A549 (cell line): Measurements from ENCODE around the gene TMEM164. TPM values are rescaled to one million over a fixed set of nuclear protein-coding genes. Genes with fewer than 3 reads are reported as not detected.

ENCODE experiments used
- ATAC-seq, 2 experiments: fragments of 200-7000 bp in 1 of 2; fragments of >200 bp in 1 of 2; cut with Nextera tagmentation in 1 of 2; cut with Tn5 transposase in 1 of 2; 3 replicates each; pipeline versions ENCODE4 v1.8.0 to v1.9.1; 2018 to 2020; ENCODE audit warnings: mild to moderate bottlenecking in 1 of 2, moderate library complexity in 1 of 2
- CTCF ChIA-PET: fragments of 300-600 bp; sonication (Branson Sonifier 250); formaldehyde crosslinking; extraction: SDS; loops from one replicate; lab custom pipeline; 2021; ENCODE audit warnings: antibody characterized with exemption, inconsistent platforms; lab: Yijun Ruan, JAX
- POLR2A ChIA-PET: fragments of 350-600 bp; formaldehyde crosslinking; extraction: SDS; loops from one replicate; lab custom pipeline; 2021; ENCODE audit warnings: antibody characterized with exemption, inconsistent platforms; lab: Yijun Ruan, JAX
- DNase-seq, 2 experiments: peaks; one replicate each; pipeline versions ENCODE4 v3.0.0 to v3.0.0-alpha.2; 2011 to 2016; ENCODE audit warnings: low read depth in 1 of 2, low spot score in 1 of 2
- FAIRE-seq: peaks from 2 replicates; lab custom pipeline; 2011; peaks lifted over from hg19 to GRCh38; lab: Jason Lieb, UNC
- H3K27ac ChIP-seq, 2 experiments: fragments of >200 bp; sonication (Bioruptor Twin); formaldehyde crosslinking; 3 replicates each; pipeline ENCODE4 v1.5.1; 2016 to 2017
- H3K4me1 ChIP-seq: fragments of >200 bp; sonication (Bioruptor Twin); formaldehyde crosslinking; 3 replicates; pipeline ENCODE4 v1.6.1; 2016
- H3K4me2 ChIP-seq: fragments of >200 bp; sonication (Bioruptor Twin); formaldehyde crosslinking; 3 replicates; pipeline ENCODE4 v1.6.1; 2016
- H3K4me3 ChIP-seq: fragments of >200 bp; sonication (Bioruptor Twin); formaldehyde crosslinking; 3 replicates; pipeline ENCODE4 v1.5.1; 2016
- H3K9me3 ChIP-seq: fragments of >200 bp; sonication (Bioruptor Twin); formaldehyde crosslinking; 3 replicates; pipeline ENCODE4 v1.6.1; 2016
- BHLHE40 ChIP-seq: IDR thresholded peaks from 2 replicates; pipeline ENCODE4 v1.6.1; 2012; ENCODE audit warnings: low read depth, low read length, inconsistent platforms
- CBX8 ChIP-seq: fragments of 200-600 bp; sonication (generic); IDR thresholded peaks from 2 replicates; pipeline ENCODE4 v1.6.1; 2016
- E2F6 ChIP-seq: IDR thresholded peaks from 2 replicates; pipeline ENCODE4 v1.6.1; 2012; ENCODE audit warnings: low read depth, borderline replicate concordance
- EHMT2 ChIP-seq: fragments of 200-600 bp; sonication (generic); IDR thresholded peaks from 2 replicates; pipeline ENCODE4 v1.6.1; 2016; ENCODE audit warnings: antibody characterized with exemption, low read depth, mild to moderate bottlenecking, moderate library complexity
- ELK1 ChIP-seq: fragments of 150-350 bp; IDR thresholded peaks from 2 replicates; pipeline ENCODE4 v1.6.1; 2014; ENCODE audit warnings: low read depth, mild to moderate bottlenecking, low read length
- FOSL2 ChIP-seq, 2 experiments: fragments of 450-650 bp in 1 of 2; fragments of >200 bp in 1 of 2; sonication (Bioruptor Twin) in 1 of 2; formaldehyde crosslinking; IDR thresholded peaks; 2 replicates each; pipeline versions ENCODE4 v1.5.0 to v1.6.1; 2016 to 2020; ENCODE audit warnings: mild to moderate bottlenecking in 1 of 2, moderate library complexity in 1 of 2
- FOXS1 ChIP-seq: fragments of 250-450 bp; sonication (Bioruptor Pico); IDR thresholded peaks from 2 replicates; pipeline ENCODE4 v1.5.0; 2020; ENCODE audit warnings: mild to moderate bottlenecking, moderate library complexity
- HES2 ChIP-seq: fragments of >200 bp; sonication (Bioruptor Twin); formaldehyde crosslinking; IDR thresholded peaks from 2 replicates; pipeline ENCODE4 v1.6.1; 2016
- HOXA7 ChIP-seq: fragments of 250-450 bp; sonication (Bioruptor Pico); IDR thresholded peaks from 2 replicates; pipeline ENCODE4 v1.5.0; 2020; ENCODE audit warnings: mild to moderate bottlenecking, moderate library complexity
- JUN ChIP-seq, 2 experiments: fragments of >200 bp; sonication (Bioruptor Twin); formaldehyde crosslinking; IDR thresholded peaks; 2 replicates in 1 of 2; 3 replicates in 1 of 2; pipeline ENCODE4 v1.6.1; 2016 to 2017
- JUNB ChIP-seq: fragments of >200 bp; sonication (Bioruptor Twin); formaldehyde crosslinking; IDR thresholded peaks from 2 replicates; pipeline ENCODE4 v1.6.1; 2016
- KDM5A ChIP-seq: fragments of 200-600 bp; sonication (generic); IDR thresholded peaks from 2 replicates; pipeline ENCODE4 v1.6.1; 2016; ENCODE audit warnings: antibody characterized with exemption, mild to moderate bottlenecking
- MAFK ChIP-seq: fragments of 450-650 bp; IDR thresholded peaks from 2 replicates; pipeline ENCODE4 v1.6.1; 2014; ENCODE audit not compliant: partially characterized antibody
- MYC ChIP-seq: IDR thresholded peaks from 2 replicates; pipeline ENCODE4 v1.6.1; 2012; ENCODE audit warnings: mild to moderate bottlenecking, inconsistent platforms, low read length, improper control_type of control experiment, borderline replicate concordance
- NR3C1 ChIP-seq: fragments of >200 bp; sonication (Bioruptor Twin); formaldehyde crosslinking; IDR thresholded peaks from 3 replicates; pipeline ENCODE4 v1.6.1; 2017
- PBX3 ChIP-seq: IDR thresholded peaks from 2 replicates; pipeline ENCODE4 v1.6.1; 2012
- POLR2A ChIP-seq: IDR thresholded peaks from 2 replicates; pipeline ENCODE4 v1.6.1; 2012; ENCODE audit warnings: mild to moderate bottlenecking, low read length
- RAD21 ChIP-seq, 2 experiments: fragments of >200 bp in 1 of 2; sonication (Bioruptor Twin) in 1 of 2; formaldehyde crosslinking in 1 of 2; IDR thresholded peaks in 1 of 2; conservative IDR thresholded peaks in 1 of 2; 2 replicates in 1 of 2; 3 replicates in 1 of 2; pipeline ENCODE4 v1.6.1; 2012 to 2018; ENCODE audit warnings: inconsistent platforms in 1 of 2
- SMC3 ChIP-seq: fragments of >200 bp; sonication (Bioruptor Twin); formaldehyde crosslinking; IDR thresholded peaks from 3 replicates; pipeline ENCODE4 v1.6.1; 2018; ENCODE audit warnings: inconsistent platforms
- ZNF302 ChIP-seq: fragments of 250-450 bp; sonication (Bioruptor Pico); IDR thresholded peaks from 2 replicates; pipeline ENCODE4 v1.9.0; 2021; ENCODE audit warnings: inconsistent platforms, mild to moderate bottlenecking, moderate library complexity
- ZSCAN20 ChIP-seq: fragments of 250-450 bp; sonication (Bioruptor Pico); IDR thresholded peaks from 2 replicates; pipeline ENCODE4 v1.8.0; 2022; ENCODE audit warnings: mild to moderate bottlenecking, moderate library complexity
- WGBS: methylation state at CpG from one replicate; pipeline ENCODE4 v1.1.6; 2017; ENCODE audit errors: missing lambda C conversion rate; 5-methylcytosine and 5-hydroxymethylcytosine counted together
- polyA plus RNA-seq, 4 experiments: library from polyadenylated mRNA; depleted of rRNA in 3 of 4; stranded (reverse); fragments of >200 nt; fragmentation: RNase III in 1 of 4; extraction: RNeasy Plus Mini Kit Qiagen cat#74134 plus additional on column Dnase treatment in 1 of 4; gene quantifications; 2 replicates in 3 of 4; 3 replicates in 1 of 4; pipeline ENCODE4 v1.2.3, GENCODE V29; 2011 to 2017
- TF ChIP-seq, protein P1 (sequence below): fragments of 450-650 bp; IDR thresholded peaks from 2 replicates; pipeline ENCODE4 v1.6.1; 2014; ENCODE audit warnings: antibody characterized with exemption
- TF ChIP-seq, protein P2 (sequence below): fragments of 250-450 bp; sonication (Bioruptor Pico); IDR thresholded peaks from 2 replicates; pipeline ENCODE4 v1.5.0; 2021; ENCODE audit warnings: mild to moderate bottlenecking, moderate library complexity, borderline replicate concordance

The TMEM164 gene
- polyA plus RNA-seq, 2 of the 4 experiments (the other 2 are of a cell fraction): 32.0 to 43.7 TPM

- FAIRE-seq: no peak
- Histone ChIP-seq H3K4me3 (no peak overlapping the region), H3K4me2 (peak overlapping the region; percentile 26; the same call in 1 of the 3 replicates)
- CTCF ChIA-PET: interaction anchor here (0.6 kb wide), 1 partner anchor 105 kb away, joined by 3 read pairs; no protein-coding TSS in a partner anchor
- POLR2A ChIA-PET: no interaction called here
- no peak for TF ChIP-seq NR3C1
- TF ChIP-seq, all 56 proteins: peak for 0
- Histone ChIP-seq H3K4me1 (peaks cover 63% of the 10 kb centered on the region), H3K27ac (peak overlapping the region; percentile 40 to 69; a peak in 3 of 6 replicates), H3K9me3 (no peaks in the 10 kb centered on the region)
- WGBS: 68% methylated on average over 2 of the region's 2 CpGs
- ATAC-seq: no peak
- no peak for DNase-seq
These were observed 48.6 kb downstream of the TMEM164 start for GRCh38 chrX:110051559-110051958.

DNA sequence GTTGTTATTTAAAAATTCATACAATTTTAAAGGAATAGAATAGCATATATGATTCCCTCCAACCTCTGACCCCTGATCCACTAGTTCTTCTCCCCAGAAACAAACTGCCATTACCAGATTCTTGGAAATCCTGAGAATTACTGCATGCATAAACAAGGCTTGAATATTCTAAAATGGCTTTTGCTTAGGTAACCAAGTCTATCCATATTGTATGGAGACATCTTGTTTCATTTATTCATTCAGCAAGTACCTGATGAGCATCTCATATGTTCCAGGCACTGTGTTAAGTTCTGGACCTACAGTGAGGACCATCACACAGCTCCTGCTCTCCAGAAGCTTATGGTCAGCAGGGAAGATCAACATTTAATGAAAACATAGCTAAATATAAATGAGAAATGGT lies 49.4 kb downstream of the TMEM164 start:
- H3K4me3 ChIP-seq: no peak overlapping the region
- DNase-seq (no peak), FAIRE-seq (no peak), ATAC-seq (no peak)
- TF ChIP-seq ZSCAN20 (CRISPR knock-in tag) (no peak), FOXS1 (CRISPR knock-in tag) (no peak), EHMT2 (no peak), FOSL2 (IDR thresholded peaks at IDR 0.05) (no peak), FOSL2 (CRISPR knock-in tag; IDR thresholded peaks at IDR 0.05) (no peak), PBX3 (no peak), MYC (no peak), HOXA7 (CRISPR knock-in tag) (no peak), CBX8 (no peak), KDM5A (no peak), HES2 (no peak), MAFK (no peak), RAD21 (conservative IDR thresholded peaks at IDR 0.05 in 1 of 2, IDR thresholded peaks at IDR 0.05 in 1 of 2) (no peak), POLR2A (no peak)
- TF ChIP-seq, protein P1, sequence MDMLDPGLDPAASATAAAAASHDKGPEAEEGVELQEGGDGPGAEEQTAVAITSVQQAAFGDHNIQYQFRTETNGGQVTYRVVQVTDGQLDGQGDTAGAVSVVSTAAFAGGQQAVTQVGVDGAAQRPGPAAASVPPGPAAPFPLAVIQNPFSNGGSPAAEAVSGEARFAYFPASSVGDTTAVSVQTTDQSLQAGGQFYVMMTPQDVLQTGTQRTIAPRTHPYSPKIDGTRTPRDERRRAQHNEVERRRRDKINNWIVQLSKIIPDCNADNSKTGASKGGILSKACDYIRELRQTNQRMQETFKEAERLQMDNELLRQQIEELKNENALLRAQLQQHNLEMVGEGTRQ: no peak
- H3K4me2 ChIP-seq: 0 out of 3 replicates have a peak overlapping the region, but pooled peaks have one; percentile 26
- H3K9me3 ChIP-seq: no peaks in the 10 kb centered on the region
- ChIA-PET POLR2A (interaction anchor here (0.6 to 0.7 kb wide), 3 partner anchors 8 to 748 kb away, joined by 3 to 4 read pairs (median 3); no protein-coding TSS in a partner anchor), CTCF (interaction anchor here (0.6 to 1.2 kb wide), 3 partner anchors 12 to 27 kb away, joined by 3 read pairs; no protein-coding TSS in a partner anchor)
- peaks cover 59% of the 10 kb centered on the region for H3K4me1 ChIP-seq
- H3K27ac ChIP-seq: 0 out of 6 replicates have a peak overlapping the region, but pooled peaks of 1 of the 2 experiments have one; percentile 17

- CTCF ChIA-PET: interaction anchor here (1.2 to 1.5 kb wide), 2 partner anchors 14 to 93 kb away, joined by 3 read pairs; no protein-coding TSS in a partner anchor
- TF ChIP-seq HOXA7 (CRISPR knock-in tag): no peak
- no peak for TF ChIP-seq E2F6
- no peak for TF ChIP-seq BHLHE40
- no peak for TF ChIP-seq ZSCAN20 (CRISPR knock-in tag)
- TF ChIP-seq, protein P2, sequence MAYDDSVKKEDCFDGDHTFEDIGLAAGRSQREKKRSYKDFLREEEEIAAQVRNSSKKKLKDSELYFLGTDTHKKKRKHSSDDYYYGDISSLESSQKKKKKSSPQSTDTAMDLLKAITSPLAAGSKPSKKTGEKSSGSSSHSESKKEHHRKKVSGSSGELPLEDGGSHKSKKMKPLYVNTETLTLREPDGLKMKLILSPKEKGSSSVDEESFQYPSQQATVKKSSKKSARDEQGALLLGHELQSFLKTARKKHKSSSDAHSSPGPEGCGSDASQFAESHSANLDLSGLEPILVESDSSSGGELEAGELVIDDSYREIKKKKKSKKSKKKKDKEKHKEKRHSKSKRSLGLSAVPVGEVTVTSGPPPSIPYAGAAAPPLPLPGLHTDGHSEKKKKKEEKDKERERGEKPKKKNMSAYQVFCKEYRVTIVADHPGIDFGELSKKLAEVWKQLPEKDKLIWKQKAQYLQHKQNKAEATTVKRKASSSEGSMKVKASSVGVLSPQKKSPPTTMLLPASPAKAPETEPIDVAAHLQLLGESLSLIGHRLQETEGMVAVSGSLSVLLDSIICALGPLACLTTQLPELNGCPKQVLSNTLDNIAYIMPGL (CRISPR knock-in tag): no peak
- no peak for TF ChIP-seq SMC3
- no peak for TF ChIP-seq FOXS1 (CRISPR knock-in tag)
- no peak for TF ChIP-seq POLR2A
- TF ChIP-seq ZNF302 (CRISPR knock-in tag): no peak
- no peak for TF ChIP-seq ELK1
- no peak for TF ChIP-seq JUNB
- no peak for TF ChIP-seq JUN (IDR thresholded peaks at IDR 0.05)
- 89% methylated on average over 1 of the region's 1 CpG for WGBS
- DNase-seq: no peak
- Histone ChIP-seq H3K9me3 (no peaks in the 10 kb centered on the region), H3K4me2 (no peak overlapping the region), H3K27ac (peak overlapping the region; percentile 30 to 31; a peak in 1 of 6 replicates), H3K4me3 (no peak overlapping the region), H3K4me1 (peaks cover 61% of the 10 kb centered on the region)
- POLR2A ChIA-PET: no interaction called here
- FAIRE-seq: no peak
- no peak for ATAC-seq
These were observed 50.5 kb downstream of the TMEM164 start for GRCh38 chrX:110053453-110053852.
